COLO668 (cell line): ENCODE data around the gene PITX3.

ENCODE experiments used
- DNase-seq: peaks from one replicate; lab custom pipeline; 2025; ENCODE audit not compliant: unreplicated experiment; lab: John Stamatoyannopoulos, UW

The PITX3 gene

GRCh38 chr10:102241444-102242117, at the start of gene PITX3:
Gene PITX3 (minus strand): TSS chr10:102241512. CDS start chr10:102232080, 9,432 bp downstream.
- DNase-seq, result peak; percentile 81

- DNase-seq, result no peak
These were observed 48.5 kb upstream of the PITX3 start for GRCh38 chr10:102289840-102290239.

GRCh38 chr10:102289356-102289755, 48.0 kb upstream of the PITX3 start:
- DNase-seq, result no peak

DNA sequence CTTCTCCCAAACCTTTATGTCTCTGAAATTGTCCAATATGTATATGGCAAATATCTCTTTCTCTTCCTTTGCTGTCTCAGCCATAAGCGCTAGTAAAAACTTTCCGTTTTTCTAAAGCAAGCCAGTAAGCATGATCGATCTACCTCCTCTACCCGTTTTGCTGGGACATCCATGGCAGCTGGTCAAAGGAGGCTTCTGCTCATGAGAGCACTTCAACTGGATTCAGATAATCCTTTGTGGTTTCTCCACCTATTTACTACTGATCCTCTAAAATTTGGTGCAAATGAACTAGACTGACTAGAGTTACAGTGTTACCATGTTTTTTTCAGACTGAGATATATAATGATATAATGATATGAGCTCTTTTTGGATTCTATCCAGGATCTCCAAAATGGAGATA, 46.7 kb upstream of the PITX3 start:
- no peak for DNase-seq

DNA sequence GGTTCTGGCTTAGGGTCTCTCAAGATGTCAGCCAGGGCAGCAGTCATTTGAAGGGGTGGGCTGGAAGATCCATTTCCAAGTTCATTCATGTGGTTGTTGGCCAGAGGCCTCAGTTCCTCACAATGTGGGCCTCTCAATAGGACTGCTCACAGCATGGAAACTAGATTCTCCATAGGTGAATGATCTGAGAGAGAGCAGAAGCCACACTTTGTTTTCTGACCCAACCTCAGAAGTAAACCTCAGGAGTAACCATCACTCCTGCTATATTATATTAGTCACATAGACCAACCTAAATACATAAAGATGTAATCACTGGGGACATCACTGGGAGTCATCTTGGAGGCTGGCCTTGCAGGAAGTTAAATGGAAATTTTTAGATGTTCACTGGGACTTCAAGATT, 46.2 kb upstream of the PITX3 start:
- DNase-seq, result no peak

GRCh38 chr10:102286216-102286615, 44.9 kb upstream of the PITX3 start:
- no peak for DNase-seq

- no peak for DNase-seq
These were observed 43.8 kb upstream of the PITX3 start for GRCh38 chr10:102285133-102285532.

DNA sequence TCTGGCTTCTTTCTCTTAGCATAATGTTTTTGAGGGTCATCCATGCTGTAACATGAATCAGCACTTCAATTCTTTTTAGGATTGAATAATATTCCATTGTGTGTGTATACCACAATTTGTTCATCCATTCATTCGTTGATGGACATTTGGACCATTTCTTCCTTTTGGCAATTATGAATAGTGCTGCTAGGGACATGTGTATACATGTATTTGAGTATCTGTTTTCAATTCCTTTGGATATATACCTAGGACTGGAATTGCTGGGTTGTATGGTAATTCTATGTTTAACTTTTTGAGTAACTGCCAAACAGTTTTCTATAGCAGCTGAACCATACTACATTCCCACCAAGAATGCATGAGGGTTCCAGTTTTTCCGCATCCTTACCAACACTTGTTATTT, 43.2 kb upstream of the PITX3 start:
- no peak for DNase-seq

GRCh38 chr10:102283890-102284289, 42.6 kb upstream of the PITX3 start:
- no peak for DNase-seq

DNA sequence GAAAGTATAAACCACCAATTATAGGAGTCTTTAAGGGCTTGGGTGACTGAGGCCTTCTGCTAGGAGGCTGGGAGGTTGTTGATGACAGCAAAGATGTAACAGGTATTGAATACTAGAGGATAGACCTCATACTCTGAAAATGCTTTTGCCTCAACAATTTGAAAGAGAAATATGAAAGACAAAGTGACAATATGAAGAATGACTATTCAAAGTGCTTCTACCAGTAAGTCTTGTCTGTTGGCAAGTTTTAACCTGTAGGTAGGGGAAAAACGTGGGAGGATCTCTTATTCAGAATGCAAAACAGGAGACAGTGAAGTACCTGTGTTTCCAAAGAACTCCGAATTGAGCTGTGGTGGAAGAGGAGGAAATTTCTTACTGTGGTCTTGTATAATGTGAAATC, 42.2 kb upstream of the PITX3 start:
- DNase-seq, result no peak

DNA sequence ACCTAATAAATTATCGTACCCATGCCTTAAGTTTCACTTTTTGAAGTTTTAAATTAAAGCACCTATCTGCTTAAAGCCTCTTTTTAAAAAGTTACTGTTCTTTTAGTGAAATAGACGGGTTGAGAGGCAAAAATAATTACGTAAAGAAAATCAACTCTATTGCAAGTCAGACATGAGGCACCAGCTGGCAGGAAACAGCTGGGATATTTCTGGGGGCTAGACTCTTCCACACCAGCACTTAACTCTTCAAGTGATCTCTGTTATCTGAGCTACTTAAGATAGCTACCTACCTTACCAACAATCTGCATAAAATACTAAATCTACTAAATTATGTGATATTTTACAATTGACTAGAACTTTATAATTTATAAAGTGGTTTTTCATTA, 39.8 kb upstream of the PITX3 start:
- DNase-seq, result no peak

DNA sequence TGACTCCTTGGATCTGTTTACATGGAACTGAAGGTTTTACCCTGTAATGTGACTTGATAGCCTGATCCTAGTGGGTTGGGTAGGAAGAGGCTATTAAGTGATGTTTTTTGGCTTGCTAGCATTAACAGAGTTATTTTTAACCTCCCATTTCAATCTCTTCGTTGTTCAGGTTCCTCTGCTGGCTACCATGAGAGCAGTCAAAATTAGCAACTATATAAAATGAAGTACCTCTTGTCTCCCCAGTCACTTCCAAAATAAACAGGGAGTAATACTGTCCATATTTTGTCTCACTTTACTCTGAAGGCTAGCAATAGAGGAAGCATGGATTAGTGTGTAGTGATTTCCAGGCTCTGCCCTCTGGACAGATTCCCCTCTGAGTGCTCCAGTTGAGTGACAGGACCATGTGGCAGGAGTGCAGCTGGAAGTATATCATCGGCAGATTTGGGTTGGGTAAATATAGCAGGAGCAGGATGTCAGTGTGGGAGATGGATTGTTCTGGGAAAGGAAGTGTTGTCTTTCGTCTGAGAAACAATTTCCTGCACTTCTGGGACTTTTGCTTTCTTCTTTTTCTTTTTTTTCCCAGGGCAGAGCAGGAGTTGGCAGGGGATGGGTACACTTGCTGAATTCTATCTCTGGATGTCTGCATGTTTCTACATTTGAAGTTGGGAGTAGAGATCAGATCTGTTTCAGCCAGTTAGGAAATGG, 39.2 kb upstream of the PITX3 start:
- DNase-seq, result peak; percentile 14

DNA sequence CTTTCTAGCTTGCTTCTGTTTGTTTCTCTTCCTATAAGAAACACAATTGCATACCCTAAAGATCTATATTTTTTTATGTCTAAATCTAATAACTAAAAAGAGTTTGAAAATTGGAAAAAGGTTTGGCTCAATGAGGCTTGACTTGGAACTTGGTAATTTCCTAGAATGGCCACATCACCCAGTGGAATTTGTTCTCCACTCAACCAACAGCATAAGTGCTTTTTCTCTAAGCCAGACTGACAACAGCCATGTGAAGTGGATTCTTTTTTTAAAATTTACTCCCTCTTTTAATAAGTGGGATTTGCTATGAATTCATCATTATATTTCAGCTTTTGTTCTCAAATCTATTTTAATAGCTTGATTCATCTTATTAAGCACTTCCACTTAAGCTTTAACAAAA, 37.8 kb upstream of the PITX3 start:
- no peak for DNase-seq

DNA sequence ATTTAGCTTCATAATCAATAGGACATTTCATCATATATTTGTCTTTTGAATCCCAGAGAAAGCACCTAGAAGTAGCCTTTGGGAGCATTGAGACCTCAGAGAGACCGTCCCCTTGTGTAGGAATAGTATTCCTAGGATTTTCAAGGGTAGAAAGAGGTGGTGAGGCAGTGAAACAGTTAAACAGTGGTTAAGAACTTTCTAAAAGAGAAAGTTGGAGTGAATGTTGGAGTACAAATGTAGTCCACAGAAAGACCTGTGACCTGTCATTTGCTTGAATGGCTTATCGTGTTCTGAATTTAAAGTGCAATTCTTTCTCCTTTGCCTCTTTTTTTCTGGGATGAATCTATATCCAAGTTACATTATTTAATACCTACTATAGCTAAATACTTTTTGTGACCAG, 34.0 kb upstream of the PITX3 start:
- no peak for DNase-seq

- no peak for DNase-seq
These were observed 32.8 kb upstream of the PITX3 start for GRCh38 chr10:102274062-102274461.

GRCh38 chr10:102269017-102269416, 27.7 kb upstream of the PITX3 start:
- DNase-seq, result no peak

GRCh38 chr10:102268375-102268888, 27.1 kb upstream of the PITX3 start:
- no peak for DNase-seq

GRCh38 chr10:102267748-102268147, 26.4 kb upstream of the PITX3 start:
- DNase-seq, result no peak

DNA sequence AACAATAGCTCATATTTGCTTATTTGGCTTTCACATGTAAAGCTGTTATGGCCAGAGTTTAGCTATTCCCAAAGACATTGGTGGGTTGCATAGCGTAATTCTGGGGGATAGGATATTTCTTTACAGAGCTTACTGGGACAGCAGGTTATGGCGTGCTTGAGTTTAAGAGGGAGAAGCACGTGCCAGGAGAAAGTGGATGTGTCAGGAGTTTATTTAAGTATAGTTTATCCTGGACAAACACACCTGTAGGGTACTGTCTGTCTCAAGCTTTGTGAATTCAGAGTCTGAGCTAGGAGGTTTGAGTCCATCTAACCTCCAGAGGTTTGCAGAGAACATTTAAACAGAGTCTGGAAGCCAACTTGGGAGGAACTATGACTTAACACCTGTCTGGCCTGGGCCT, 25.4 kb upstream of the PITX3 start:
- no peak for DNase-seq

DNA sequence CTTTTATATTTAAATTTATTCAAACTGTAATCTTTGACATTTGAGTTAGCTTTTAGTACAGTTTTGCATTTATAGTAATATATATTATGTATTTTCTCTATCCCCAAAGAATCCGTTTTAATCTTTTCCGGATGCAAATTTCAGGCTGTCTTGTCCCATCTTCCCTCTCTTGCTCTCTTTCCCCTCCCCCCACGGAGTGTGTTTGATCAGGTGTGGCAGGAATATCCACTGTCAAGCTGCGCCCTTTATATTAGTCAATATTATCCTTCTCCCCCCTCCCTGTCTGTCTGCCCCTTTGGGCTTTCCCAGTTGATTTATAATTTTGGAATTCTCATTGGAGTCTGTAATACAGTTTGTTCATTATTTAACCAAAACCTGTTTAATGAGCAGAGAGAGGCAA, 23.1 kb upstream of the PITX3 start:
- DNase-seq, result peak; percentile 49

GRCh38 chr10:102262744-102263370, 21.5 kb upstream of the PITX3 start:
- DNase-seq, result no peak

- no peak for DNase-seq
These were observed 20.5 kb upstream of the PITX3 start for GRCh38 chr10:102261842-102262241.
